Lung (tissue), 12 donors: Measurements from ENCODE around the gene USF2. TPM values are rescaled to one million over a fixed set of nuclear protein-coding genes. Genes with fewer than 3 reads are reported as not detected.
A peak's percentile ranks its signal among the peaks of the same experiment; 100 is the strongest.

ENCODE experiments used
- ATAC-seq: fragments of 200-7000 bp; cut with Tn5 transposase; one replicate; pipeline ENCODE4 v1.9.1; 2020; ENCODE audit warnings: moderate number of reproducible peaks; ENCODE audit not compliant: insufficient read depth, low FRiP score
- DNase-seq, 3 donors: peaks; one replicate each; pipeline ENCODE4 v3.0.0-alpha.2; 2013 to 2017
- H3K27ac ChIP-seq, 2 donors: one replicate each; pipeline ENCODE4 v1.5.1; 2013; ENCODE audit warnings: mild to moderate bottlenecking in 2 of 2, moderate library complexity in 2 of 2, control low read depth in 1 of 2, inconsistent platforms in 1 of 2, low read depth in 1 of 2, low read length in 1 of 2
- H3K27me3 ChIP-seq, 3 donors: one replicate each; pipeline ENCODE4 v1.5.1; 2013; ENCODE audit warnings: low read length in 2 of 3; ENCODE audit not compliant: control insufficient read depth in 3 of 3, insufficient read depth in 3 of 3
- H3K36me3 ChIP-seq, 4 donors: one replicate each; pipeline ENCODE4 v1.5.1; 2013; ENCODE audit warnings: low read length in 4 of 4, mild to moderate bottlenecking in 1 of 4, moderate library complexity in 1 of 4; ENCODE audit not compliant: control insufficient read depth in 4 of 4, insufficient read depth in 4 of 4
- H3K4me1 ChIP-seq, 5 donors: one replicate each; pipeline ENCODE4 v1.5.1; 2013; ENCODE audit warnings: low read length in 5 of 5, mild to moderate bottlenecking in 2 of 5, moderate library complexity in 1 of 5; ENCODE audit not compliant: control insufficient read depth in 5 of 5, insufficient read depth in 5 of 5
- H3K4me3 ChIP-seq: one replicate; pipeline ENCODE4 v1.5.1; 2013; ENCODE audit warnings: mild to moderate bottlenecking, control low read depth, moderate library complexity
- H3K9ac ChIP-seq, 2 donors: one replicate each; pipeline ENCODE4 v1.5.1; 2013; ENCODE audit warnings: low read length in 2 of 2, control low read depth in 1 of 2; ENCODE audit not compliant: insufficient read depth in 1 of 2
- H3K9me3 ChIP-seq, 4 donors: one replicate each; pipeline ENCODE4 v1.5.1; 2013; ENCODE audit warnings: low read length in 3 of 4, mild to moderate bottlenecking in 1 of 4, moderate library complexity in 1 of 4; ENCODE audit not compliant: control insufficient read depth in 4 of 4, insufficient read depth in 3 of 4
- WGBS, 2 donors: extraction: QIAGEN DNeasy Blood & Tissue Kit; methylation state at CpG; one replicate each; pipeline ENCODE4 v1.1.7; 2013; 5-methylcytosine and 5-hydroxymethylcytosine counted together
- polyA plus RNA-seq, 2 donors: library from polyadenylated mRNA; stranded (reverse); fragments of 200-250 nt; gene quantifications; one replicate each; pipeline ENCODE4 v1.2.1, GENCODE V29; 2013
- total RNA-seq, 2 donors: library from RNA; depleted of rRNA in 1 of 2; stranded (reverse); fragments of >200 nt in 1 of 2; gene quantifications; one replicate each; pipeline ENCODE4 v1.2.1, GENCODE V29; 2014 to 2021
- TF ChIP-seq, protein P1 (sequence below): IDR thresholded peaks from 2 replicates; pipeline ENCODE4 v1.5.1; 2012; ENCODE audit warnings: mild to moderate bottlenecking; ENCODE audit errors: control extremely low read depth, extremely low read depth
- donor health status: control.
- donor health status: control.
- donor health status: Bipolar disorder and iron deficiency.
- donor health status: healthy.
- donor health status: DM: yes; HTN: yes; CAD: no.

USF2 gene
- total and polyA plus RNA-seq, 4 donors: 74.9 to 163 (median 133) TPM

DNA sequence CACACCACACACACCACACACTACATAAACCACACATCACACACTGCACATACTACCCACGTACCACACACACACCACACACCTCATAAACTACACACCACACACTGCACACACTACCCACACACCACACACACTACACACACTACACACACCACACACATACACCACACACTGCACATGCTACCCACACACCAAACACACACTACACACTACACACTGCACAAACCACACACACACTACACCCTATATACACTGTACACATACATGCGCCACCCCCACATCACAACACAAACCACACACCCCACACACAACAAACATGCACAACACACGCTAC lies 28.7 kb downstream of the USF2 start:
- WGBS, 2 donors: 95 to 96% methylated on average over 3 of the region's 3 CpGs
- Histone ChIP-seq H3K9me3 (peaks cover 0 to 13% (median 0%) of the 10 kb centered on the region in 4 donors), H3K27ac (no peak overlapping the region), H3K36me3 (peaks cover 0 to 2% (median 0%) of the 10 kb centered on the region in 4 donors), H3K9ac (no peak overlapping the region), H3K4me3 (peak overlapping the region; percentile 1), H3K27me3 (peaks cover 0 to 2% (median 0%) of the 10 kb centered on the region in 3 donors), H3K4me1 (peaks cover 0 to 36% (median 9%) of the 10 kb centered on the region in 5 donors)
- ATAC-seq (no peak), DNase-seq (no peak)
- TF ChIP-seq, protein P1, sequence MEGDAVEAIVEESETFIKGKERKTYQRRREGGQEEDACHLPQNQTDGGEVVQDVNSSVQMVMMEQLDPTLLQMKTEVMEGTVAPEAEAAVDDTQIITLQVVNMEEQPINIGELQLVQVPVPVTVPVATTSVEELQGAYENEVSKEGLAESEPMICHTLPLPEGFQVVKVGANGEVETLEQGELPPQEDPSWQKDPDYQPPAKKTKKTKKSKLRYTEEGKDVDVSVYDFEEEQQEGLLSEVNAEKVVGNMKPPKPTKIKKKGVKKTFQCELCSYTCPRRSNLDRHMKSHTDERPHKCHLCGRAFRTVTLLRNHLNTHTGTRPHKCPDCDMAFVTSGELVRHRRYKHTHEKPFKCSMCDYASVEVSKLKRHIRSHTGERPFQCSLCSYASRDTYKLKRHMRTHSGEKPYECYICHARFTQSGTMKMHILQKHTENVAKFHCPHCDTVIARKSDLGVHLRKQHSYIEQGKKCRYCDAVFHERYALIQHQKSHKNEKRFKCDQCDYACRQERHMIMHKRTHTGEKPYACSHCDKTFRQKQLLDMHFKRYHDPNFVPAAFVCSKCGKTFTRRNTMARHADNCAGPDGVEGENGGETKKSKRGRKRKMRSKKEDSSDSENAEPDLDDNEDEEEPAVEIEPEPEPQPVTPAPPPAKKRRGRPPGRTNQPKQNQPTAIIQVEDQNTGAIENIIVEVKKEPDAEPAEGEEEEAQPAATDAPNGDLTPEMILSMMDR: no peak

DNA sequence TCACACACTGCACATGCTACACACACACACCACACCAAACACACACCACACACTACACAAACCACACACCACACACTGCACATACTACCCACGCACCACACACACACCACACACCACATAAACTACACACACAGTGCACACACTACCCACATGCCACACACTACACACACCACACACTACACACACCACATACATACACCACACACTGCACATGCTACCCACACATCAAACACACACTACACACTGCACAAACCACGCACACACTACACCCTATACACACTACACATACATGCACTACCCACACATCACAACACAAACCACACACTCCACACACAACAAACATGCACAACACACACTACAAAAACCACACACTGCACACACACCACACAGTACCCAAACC lies 29.2 kb downstream of the USF2 start:
- no peak for DNase-seq
- peaks cover 0 to 2% (median 0%) of the 10 kb centered on the region in 4 donors for H3K36me3 ChIP-seq
- H3K9me3 ChIP-seq: peaks cover 0 to 13% (median 0%) of the 10 kb centered on the region in 4 donors
- TF ChIP-seq, protein P1: no peak
- no peak overlapping the region for H3K9ac ChIP-seq
- ATAC-seq: no peak
- peaks cover 0 to 2% (median 0%) of the 10 kb centered on the region in 3 donors for H3K27me3 ChIP-seq
- no peak overlapping the region for H3K4me3 ChIP-seq
- WGBS, 2 donors: 91 to 95% methylated on average over 2 of the region's 2 CpGs
- peaks cover 0 to 31% (median 6%) of the 10 kb centered on the region in 5 donors for H3K4me1 ChIP-seq
- H3K27ac ChIP-seq: no peak overlapping the region

DNA sequence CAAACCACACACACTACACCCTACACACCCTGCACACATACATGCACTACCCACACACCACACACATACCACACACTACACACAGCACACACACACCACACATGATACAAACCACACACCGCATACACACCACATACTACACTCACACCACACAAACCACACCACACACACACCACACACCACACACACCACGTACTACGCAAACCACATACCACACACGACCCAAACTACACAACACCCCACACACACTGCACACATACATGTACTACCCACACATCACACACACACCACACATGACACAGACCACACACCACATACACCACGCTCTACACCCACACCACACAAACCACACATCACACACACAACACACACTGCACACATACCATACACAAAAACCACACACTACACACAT lies 29.8 kb downstream of the USF2 start:
- Histone ChIP-seq H3K9ac (no peak overlapping the region), H3K9me3 (peaks cover 0 to 13% (median 0%) of the 10 kb centered on the region in 4 donors), H3K36me3 (peaks cover 0 to 2% (median 0%) of the 10 kb centered on the region in 4 donors), H3K4me1 (peaks cover 0 to 25% (median 3%) of the 10 kb centered on the region in 5 donors), H3K4me3 (no peak overlapping the region), H3K27ac (no peak overlapping the region), H3K27me3 (no peaks in the 10 kb centered on the region)
- TF ChIP-seq, protein P1: no peak
- WGBS, 2 donors: 92% methylated on average over 5 of the region's 5 CpGs
- DNase-seq (no peak), ATAC-seq (no peak)
